HG03565 (cell line): ENCODE data around the gene PLEKHA3.
"Not testable (repeated sequence)": the region's sequence is repeated elsewhere in the genome, so short reads cannot be mapped to it uniquely, and the experiment has no call there.

ENCODE experiments used
- ATAC-seq: cut with Tn5 transposase; IDR thresholded peaks from one replicate; pipeline ENCODE4 v1.9.1; 2021; ENCODE audit warnings: mild to moderate bottlenecking, moderate library complexity; ENCODE audit not compliant: unreplicated experiment

The PLEKHA3 gene

DNA sequence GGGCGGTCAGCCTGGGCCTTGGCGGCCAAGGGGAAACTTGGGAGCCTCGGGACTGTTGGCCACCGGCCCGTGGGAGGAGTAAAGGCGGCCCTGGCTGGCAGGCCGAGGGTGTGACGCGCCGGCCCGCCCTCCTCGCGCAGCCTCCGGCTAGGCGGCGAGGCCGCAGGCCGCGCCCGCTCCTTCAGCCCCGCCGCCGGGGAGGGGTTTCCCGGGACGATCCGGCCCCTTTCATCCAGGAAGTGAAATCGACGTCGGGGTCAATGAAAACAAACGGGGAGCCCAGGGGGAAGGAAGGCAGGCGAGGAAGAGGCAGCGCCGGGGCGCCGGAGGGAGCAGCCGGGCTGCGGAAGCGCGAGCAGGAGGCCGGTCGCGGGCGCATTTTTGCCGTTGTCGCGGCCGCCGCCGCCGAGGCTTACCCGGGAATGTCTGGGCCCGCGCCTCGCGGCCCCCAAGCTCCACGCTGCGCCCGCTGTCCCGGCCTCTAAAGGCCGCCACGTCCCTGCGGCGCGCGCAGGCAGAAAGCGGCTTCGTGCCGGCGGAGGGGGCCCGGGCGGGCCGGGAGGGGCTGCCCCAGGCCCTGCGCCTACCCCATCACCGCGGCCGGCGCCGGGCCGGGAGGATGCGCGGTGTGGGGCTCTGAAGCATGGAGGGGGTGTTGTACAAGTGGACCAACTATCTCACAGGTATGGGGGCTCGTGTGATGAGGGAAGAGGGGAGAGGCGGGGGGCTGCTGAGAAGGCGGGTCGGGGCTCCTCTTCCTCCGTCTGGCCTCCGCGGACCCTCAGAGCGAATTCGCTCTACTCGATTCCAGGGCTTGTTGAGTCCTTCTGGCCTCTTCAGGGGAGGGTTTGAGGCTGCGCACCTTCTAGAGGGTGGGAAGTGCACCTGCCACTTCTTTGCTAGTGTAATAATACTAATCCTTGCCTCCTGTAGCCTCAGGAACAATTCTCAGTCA is at the start of gene PLEKHA3:
Gene PLEKHA3 (plus strand): TSS at position 231 of the 955 bp plus-strand sequence. CDS start 413 bp downstream, at position 644.
- ATAC-seq: peak; percentile 43

DNA sequence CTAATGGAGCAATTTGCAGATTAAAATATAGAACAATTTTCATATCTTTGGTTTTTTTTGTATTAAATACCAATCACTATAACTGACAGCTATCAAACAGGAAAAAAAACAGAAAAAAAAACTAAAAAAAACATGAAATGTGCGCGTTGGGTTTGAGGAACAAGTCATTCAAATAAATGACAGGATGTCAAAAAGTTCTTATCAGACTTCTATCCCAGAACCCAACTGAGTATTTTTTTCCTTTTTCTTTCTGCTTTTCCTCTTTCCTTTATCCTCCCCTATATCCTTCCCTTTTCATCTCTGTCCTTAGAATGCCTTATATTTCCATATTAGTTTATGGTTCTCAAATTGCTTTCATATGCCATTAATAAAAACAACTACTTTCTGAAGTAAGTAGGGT is 43.6 kb upstream of the PLEKHA3 start:
- ATAC-seq: no peak

DNA sequence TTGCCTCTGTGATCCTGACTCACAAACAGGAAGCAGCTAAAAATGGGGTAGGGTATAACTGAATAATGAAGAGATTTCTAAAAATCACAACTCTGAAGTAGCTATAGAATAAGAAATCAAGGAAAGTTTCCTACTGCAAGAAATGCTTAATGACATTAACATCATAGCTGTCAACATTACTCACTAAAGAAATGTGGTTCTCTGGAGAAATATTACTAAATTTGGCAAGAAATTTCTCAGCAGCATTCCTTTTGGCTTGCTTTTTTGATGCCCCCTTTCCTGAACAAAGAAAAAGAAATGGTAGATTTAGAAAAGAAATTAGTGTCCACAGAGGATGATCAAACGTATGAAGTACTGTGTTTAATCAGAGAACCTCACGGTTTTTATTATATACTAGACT is 38.8 kb upstream of the PLEKHA3 start:
- ATAC-seq: no peak

DNA sequence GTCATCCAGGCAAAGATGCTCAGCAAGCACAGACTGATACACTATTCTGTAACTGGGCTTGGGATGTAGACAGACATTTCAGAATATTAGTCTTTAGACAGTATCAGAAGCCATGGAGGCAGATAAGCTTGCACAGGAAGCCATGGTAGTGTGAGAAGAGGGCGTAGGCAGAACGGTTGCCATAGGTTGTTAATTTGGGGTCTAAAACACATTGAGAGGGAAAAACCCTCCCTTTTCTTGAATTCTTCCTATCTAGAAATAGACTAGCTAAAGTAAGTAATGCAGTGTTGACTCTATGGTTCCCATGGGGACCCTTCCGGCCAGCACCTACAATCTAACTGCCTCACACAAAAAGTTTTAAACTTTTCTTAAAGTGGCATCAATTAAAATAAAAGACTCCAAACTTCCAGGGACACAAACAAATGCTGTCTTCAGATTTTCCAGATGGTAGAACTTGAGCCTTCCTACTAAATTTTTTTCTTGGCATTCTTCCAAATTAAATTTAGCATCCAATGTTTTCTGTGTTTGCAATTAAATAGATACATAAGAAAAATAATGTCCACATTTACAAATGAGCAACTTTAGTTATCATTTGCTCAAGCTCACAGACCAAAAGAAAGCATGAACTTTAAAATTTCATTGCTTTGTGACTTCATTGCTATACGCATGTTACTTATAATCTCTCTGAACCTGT is 31.1 kb upstream of the PLEKHA3 start:
- no peak for ATAC-seq

DNA sequence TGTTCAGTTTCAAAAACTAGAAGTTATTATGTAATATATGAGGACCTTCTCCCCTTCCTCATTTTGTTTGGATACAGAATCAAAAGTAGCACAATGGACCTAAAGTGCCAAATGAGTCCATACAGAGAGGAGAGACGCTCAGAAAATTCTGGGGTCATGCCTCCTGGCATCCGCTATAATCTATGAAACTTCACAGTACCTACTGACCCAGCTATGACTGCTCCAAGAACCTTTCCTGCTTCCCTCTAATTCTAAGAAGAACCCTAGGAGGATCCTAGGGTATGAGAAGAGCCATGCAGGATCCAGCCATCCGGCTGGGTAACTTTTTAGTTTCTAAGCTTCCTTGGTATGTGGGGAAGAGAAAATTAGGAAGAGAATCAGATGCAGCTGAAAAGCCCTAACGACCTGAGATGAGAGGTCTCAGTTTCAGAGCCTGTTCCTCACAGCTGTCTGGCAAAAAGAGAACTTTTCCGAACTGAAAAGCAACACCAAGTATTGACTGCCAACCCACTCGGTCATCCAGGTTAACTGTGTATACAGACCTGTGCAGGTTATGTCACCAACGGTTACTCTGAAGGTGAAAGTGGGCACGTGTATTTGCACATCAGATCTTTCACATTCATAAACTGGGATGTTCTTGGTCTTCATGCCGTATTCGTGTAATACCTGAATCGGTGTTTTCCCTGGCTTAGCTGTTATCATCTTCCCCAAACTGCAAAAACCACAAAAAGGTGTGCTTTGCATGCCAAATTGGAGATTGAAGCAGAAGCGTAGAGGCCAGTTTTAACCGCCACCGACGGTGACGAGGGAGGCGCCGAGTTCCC is 30.3 kb upstream of the PLEKHA3 start:
- no peak for ATAC-seq

DNA sequence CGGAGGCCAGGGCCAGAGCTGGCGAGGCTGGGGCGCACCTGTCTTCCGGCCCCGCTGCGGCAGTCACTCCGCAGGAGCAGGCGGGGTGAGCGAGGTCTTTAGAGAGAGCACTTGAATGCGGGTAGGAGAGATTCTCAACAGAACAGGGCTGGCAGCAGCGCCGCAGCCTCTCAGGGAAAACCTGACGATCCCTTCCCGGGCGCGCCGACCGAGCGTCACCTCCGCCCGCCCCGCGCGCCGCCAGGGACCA is 29.8 kb upstream of the PLEKHA3 start:
- peak; percentile 30 for ATAC-seq

DNA sequence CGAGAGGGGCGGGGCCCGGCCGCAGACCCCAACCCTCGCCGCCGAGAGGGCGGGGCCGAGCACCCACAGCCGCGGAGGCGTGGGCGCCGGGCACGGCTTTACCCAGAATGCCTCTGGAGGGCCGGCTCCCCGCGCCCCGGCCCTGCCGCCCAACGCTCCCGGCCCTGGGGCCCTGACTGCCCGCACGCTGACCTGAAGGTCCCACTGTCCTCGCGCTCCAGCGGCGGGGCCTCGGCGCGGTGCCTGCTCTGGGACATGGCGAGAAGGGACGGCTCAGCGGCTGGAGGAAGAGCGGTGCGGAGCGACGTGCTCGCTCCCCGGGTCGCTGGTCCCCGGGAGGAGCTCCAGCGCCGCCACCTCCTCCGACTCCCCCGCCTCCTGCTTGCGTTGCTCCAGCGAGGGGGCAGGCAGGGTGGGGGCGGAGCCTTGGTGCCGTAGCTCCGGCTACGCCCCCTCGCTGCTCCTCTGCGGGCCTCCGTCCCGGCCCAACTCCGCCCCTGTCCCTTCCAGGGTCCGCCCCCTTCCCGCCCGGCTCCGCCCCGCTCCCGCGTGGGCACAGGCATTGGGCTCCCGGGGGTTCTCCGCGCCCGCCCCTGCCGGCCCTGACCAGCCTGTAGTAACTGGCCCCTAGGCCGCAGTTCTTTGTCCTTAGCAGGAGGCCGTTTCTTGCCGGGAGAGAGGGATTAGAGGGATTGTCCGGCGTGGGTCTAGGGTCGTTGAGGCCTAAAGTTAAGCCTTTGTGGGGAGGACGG is 29.3 kb upstream of the PLEKHA3 start, which contains the start of the genes PJVK and PRKRA:
Gene PJVK (plus strand): TSS at position 605 of the 752 bp plus-strand sequence. CDS start 2,032 bp downstream, outside the sequence.
Gene PRKRA (minus strand): TSS at position 402 of the 752 bp plus-strand sequence. CDS start 145 bp downstream, at position 257.
- ATAC-seq: peak; percentile 79

DNA sequence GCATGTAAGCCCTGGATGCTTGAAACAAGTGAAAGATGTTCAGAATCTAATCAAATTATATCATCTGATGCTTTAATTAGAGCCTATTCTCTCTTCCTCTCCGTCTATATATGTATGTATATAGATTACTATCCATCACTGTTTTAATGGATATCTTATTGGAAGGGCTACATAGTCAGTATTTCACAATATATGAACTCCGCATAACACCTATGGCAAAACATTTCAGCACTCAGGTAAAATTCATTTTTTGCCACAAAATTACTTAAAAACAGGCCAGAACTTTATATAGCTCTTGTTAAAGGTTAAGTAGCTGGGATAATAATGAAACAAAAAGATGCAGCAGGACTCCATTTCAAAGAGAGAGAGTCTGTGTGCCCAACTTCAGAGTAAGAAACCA is 27.9 kb upstream of the PLEKHA3 start:
- no peak for ATAC-seq

GRCh38 chr2:178452870-178453269 is 27.4 kb upstream of the PLEKHA3 start:
- ATAC-seq: no peak

- ATAC-seq: no peak
Observed at GRCh38 chr2:178455947-178456346, 24.3 kb upstream of the PLEKHA3 start.

DNA sequence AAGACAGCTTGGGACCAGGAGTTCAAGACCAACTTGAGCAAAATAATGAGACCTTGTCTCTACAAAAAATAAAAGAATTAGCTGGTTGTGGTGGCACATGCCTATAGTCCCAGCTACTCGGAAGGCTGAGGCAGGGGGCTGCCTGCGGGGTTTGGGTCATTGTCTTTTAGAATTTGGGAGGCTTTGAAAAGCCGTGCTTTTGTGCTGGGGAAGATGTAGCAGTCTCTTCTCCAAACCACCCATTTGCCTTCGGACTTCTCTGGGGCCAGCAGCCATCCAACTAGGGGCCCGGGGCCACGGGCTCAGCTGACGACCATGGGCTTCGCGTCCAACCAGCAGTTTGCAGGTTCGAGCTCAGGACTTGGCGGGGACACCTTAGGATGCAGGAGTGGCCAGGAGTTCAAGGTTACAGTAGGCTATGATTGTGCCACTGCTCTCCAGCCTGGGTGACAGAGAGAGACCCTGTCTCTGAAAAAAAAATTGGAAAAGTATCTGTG is 22.8 kb upstream of the PLEKHA3 start:
- ATAC-seq: no peak

DNA sequence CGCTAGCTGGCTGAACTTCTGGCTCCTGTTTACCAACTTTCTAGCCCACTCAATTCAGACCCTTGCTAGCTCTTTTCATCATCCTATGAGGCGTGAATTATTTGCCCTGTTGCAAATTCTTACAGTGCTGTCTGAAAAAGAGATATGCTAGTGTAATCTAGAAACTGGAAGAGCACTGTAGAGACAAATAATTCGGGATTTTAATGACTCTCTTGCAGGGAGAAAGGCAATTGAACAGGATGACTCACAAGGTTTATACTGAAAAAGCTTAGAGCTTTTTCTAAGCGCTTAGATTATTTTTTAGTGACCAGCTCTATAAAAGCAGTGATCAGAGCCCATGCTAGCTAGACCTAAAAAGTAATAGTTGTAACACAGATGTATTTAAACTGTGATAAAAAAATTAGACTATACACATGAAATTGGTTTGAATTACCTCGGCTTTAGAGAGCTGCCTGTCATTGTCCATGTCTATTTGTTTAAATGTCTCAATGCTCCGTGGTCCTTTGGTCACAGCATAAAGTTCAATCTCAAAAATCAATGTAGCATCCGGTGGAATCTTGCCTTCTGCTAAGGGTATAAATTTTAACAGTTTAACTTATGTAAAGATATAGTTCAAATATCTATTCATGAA is 10.9 kb upstream of the PLEKHA3 start:
- ATAC-seq: no peak

DNA sequence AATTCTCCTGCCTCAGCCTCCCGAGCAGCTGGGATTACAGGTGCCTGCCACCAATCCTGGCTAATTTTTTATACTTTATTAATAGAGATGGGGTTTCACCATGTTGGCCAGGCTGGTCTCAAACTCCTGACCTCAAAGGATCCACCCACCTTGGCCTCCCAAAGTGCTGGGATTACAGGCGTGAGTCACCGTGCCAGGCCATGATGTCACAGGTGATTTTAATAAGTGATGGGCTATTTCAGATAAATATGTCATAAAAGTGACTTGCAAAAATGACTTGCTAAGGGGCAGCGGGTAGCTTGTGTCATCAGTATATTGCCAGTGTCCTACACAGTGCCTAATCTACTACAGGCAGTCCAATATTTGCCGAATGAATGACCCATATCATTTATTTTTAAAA is 8.9 kb upstream of the PLEKHA3 start:
- ATAC-seq: not testable (repeated sequence)

GRCh38 chr2:178473373-178473772 is 6.9 kb upstream of the PLEKHA3 start:
- ATAC-seq: no peak

- no peak for ATAC-seq
Observed at GRCh38 chr2:178473931-178474330, 6.3 kb upstream of the PLEKHA3 start.

DNA sequence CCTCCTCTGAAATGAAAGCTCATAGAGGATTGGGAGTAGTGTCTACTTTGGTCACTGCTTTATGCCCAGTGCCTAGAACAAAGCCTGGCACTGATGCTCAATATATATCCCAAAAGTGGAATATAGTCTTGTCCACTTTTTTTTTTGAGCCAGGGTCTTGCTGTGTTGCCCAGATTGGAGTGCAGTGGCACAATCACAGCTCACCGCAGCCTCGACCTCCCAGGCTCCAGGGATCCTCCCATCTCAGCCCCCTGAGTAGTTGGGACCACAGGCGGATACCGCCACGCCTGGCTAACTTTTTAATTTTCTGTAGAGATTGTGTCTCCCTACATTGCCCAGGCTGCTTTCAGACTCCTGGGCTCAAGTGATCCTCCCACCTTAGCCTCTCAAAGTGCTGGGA is 5.7 kb upstream of the PLEKHA3 start:
- no peak for ATAC-seq

- no peak for ATAC-seq
Observed at GRCh38 chr2:178476477-178476876, 3.8 kb upstream of the PLEKHA3 start.

DNA sequence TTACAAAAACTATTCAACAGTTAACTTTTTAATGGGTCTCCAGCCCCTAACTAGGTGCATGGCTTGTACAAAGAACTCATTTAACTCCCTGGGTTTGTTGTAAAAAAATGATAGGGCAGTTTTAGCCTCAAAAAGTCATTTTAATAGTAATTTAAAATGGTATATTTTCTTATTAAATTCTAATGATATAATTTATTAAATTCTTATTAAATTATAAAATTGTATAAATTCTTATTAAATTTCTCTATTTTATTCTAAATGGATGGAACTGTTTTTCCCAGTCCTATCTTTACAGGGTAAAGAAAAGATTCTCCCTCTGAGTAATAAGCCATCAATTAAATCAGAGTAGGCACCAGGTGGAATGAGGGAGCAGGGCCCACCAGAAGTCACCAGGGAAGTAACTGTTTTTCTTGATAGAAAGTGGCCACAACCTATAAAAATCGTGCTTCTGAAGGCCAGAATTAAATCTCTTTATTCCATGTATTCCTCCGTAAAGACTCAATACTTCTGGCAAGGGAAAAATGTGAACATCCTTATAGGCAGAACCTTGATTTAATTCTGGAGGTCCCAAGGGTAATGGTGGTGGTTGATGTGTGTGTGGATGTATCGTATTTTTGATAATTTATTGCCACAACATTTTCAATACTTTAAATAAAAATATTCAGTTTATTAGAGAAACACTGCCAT is 2.7 kb upstream of the PLEKHA3 start:
- no peak for ATAC-seq

GRCh38 chr2:178478130-178478438 is 2.2 kb upstream of the PLEKHA3 start:
- no peak for ATAC-seq
